Measurements from ENCODE around the gene RPS5.
A peak's percentile ranks its signal among the peaks of the same experiment; 100 is the strongest.
"Not testable (repeated sequence)": the region's sequence is repeated elsewhere in the genome, so short reads cannot be mapped to it uniquely, and the experiment has no call there.

Gene RPS5

DNA sequence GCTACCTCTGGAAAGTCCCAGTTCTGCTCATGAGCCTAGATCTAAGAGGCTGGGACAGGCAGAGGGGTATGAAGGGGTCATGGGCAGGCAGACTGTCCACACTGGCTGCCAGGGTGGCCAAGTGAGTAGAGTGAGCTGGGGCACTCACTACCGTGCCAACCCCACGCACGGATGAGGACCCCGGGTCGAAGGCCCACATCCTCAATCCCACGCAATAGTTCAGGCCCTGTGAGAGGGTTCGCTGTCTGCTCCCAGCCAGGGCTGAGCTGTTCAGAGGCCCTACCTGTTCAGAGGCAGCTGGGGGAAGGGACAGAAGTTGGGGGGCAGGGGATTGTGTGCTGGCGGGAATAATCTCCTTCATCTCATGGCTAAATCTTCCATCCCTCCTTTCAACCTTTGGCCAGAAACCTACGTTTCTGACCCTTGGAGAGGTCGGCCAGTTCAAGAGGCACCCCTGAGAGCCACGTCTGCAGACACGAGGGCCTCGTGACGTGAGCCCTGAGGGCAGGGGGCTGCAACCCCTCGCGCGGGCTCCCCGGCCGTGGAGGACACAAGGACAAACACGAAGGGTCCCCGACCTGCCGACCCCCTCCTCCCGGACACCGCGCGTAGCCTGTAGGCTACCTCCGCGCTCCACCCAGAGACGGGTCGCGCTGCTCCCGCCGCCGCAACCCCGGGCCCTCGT, 1.0 kb upstream of the RPS5 start:
- no peak for DNase-seq

DNA sequence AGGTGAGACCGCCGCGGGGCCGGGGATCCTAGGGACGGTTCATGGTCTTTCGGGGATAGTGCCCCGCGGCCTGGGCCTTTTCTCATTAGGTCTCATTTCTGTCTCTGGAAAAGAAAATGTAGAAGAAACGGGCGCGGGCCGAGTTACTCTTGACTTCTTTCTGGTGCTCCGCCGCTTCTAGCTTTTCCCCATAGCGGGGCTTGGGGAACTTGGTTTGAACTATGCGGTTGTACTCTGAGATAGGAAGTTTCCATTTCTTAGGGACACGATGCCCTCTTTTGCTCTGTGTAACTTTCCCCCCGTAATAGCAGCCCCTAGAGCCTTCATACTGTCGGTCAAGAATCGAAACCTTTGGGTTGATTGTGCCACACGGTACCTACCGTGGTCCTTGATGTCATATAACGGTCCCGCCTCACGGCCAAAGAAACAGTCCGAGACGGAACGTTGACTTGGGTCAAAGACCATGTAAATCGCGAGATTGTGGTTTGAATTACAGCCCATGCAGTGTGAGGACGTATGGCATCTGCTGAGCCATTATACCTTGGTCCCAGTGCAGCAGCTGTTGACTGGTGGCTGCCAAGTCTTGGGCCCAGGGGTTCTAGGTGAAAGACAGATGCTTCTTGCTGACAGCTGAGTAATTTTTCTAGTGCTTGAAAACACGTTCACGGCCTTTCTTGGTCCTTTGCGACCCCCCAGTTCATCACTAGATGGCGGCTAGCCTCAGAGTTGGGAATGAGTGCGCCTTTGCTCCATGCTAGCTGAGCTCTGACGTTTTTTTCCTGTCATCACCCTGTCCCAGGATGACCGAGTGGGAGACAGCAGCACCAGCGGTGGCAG, 487 bp downstream of the RPS5 start:
- DNase-seq, result peak; percentile 23

DNA sequence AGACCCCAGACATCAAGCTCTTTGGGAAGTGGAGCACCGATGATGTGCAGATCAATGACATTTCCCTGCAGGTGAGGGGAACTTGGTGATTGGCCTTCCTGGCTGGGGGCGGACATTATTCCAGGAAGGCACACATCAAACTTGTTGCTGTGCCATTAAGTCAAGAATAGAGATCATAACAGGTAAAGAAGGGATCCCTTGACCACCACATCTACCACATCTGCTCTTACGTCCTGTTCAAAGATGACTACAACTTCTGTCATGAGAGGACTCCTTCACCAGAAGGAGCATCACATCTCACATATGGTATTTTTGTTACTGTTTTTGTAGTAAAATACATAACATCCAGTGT, 1.1 kb downstream of the RPS5 start:
- DNase-seq, result no peak

DNA sequence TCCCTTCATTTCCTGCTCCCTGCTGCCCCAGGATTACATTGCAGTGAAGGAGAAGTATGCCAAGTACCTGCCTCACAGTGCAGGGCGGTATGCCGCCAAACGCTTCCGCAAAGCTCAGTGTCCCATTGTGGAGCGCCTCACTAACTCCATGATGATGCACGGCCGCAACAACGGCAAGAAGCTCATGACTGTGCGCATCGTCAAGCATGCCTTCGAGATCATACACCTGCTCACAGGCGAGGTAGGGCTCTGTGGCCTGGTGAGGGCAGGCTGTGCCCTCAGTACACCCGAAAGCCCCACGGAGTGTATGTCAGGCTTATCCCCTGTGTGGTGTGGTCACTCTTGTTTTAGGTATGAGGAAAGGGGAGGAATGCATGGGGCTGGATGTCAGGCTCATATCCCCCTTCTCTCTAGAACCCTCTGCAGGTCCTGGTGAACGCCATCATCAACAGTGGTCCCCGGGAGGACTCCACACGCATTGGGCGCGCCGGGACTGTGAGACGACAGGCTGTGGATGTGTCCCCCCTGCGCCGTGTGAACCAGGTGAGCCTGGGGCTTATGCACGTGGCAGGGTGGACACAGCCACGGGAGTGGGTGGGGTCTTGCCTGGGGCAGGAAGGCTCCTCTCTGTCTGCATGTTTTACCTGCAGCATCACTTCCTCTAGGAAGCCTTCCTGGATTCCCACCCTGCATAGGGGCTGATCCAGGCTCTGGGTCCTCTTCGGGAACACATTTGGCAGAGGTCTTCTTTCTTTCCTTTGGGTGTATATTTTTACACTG, 6.1 kb downstream of the RPS5 start:
- DNase-seq, result no peak

DNA sequence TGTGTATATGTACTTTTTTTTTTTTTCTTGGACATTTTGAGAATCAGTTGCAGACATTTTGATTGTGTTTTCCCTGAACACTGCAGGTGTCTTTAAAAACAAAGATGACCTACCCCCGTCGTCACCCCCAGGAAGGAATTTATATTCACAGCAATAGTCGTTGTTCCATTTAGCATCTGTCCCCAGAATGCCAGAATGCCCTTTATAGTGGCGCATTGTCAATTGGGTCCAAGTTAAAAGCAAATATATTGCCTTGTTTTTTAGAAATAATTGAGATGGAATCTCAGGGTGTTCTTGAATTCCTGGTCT, 6.6 kb downstream of the RPS5 start:
- no peak for DNase-seq

DNA sequence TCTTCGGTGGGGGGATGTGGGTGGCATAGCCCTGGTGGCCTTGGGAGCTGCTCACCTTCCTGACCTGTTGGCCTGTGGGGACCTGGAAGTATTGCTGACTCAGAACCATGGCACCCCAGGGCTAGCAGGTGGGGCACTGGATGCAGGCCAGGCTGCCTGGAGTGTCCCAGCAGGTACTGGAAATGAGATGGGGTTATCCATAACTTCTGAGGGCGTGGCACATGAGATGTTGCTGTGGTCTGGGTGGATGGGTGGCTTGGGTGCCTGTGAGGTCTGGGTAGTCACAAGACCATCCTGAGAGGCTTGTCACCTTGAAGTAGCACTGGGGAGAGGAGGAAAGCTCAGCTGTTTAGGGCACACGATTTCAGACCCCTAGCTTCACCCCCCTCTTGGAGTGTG, 7.8 kb downstream of the RPS5 start:
- no peak for DNase-seq

DNA sequence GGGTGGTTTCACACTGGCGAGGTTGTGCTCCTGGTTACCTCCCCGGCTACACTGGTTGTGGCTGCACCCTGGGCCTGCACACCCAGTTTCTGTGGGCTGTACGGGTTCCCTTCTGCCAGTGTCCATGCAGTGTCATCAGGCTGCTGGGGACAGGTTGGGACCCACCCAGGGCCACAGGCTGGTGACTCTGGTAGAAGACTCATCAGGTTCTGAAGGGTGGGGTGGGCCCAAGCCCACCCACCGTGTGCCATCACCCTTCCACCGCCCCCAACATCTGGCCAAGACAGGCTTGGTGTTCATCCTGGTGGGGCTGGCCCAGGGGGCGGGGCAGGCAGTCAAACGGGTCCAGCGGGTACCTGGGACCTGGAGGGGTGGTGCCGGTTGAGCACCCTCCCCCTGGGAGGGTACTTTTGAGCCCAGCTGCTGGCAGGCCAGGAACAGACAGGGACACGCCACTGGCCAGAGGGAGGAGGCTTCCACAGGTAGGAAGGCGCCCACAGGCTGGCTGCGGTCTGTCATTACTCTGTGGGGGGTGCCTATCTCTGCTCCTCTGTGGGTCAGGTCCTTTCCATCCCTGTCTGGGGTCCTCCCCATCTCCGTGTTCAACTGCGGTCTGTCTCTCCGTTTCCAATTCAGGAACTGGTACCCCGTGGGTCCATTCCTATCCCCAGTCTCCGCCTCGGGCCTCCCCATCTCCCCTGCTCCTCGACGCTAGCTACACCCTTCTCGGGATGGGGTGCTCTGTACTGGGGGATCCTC, 8.3 kb downstream of the RPS5 start, which contains the start of gene RNF225:
RNF225 (plus strand) TSS at position 437 of the 759 bp plus-strand sequence. CDS start 434 bp downstream, outside the sequence.
- DNase-seq, result no peak

DNA sequence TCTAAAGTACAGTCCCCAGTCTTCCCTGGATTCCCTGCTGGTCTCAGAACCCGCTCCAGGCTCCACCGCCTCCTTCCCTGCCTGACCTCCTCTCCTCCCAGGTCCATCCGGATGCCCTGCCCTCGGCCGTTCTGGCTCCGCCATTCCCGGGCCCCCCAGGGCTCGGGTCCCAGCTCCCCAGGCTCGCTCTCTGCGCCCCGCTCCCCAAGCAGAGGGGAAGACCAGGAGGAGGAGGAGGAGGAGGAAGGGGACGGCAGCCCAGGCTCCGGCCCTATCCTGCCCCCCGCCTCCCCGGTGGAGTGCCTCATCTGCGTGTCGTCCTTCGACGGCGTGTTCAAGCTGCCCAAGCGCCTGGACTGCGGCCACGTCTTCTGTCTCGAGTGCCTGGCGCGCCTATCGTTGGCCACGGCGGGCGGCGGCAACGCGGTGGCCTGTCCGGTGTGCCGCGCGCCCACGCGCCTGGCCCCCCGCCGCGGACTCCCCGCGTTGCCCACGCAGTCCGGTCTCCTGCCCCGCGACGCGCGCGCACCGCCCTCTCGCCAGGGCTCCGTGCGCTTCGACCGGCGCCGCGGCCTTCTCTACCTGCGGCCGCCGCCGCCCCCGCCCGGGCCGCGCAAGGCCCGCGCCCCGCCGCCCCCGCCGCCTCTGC, 9.0 kb downstream of the RPS5 start:
- DNase-seq, result peak; percentile 39

DNA sequence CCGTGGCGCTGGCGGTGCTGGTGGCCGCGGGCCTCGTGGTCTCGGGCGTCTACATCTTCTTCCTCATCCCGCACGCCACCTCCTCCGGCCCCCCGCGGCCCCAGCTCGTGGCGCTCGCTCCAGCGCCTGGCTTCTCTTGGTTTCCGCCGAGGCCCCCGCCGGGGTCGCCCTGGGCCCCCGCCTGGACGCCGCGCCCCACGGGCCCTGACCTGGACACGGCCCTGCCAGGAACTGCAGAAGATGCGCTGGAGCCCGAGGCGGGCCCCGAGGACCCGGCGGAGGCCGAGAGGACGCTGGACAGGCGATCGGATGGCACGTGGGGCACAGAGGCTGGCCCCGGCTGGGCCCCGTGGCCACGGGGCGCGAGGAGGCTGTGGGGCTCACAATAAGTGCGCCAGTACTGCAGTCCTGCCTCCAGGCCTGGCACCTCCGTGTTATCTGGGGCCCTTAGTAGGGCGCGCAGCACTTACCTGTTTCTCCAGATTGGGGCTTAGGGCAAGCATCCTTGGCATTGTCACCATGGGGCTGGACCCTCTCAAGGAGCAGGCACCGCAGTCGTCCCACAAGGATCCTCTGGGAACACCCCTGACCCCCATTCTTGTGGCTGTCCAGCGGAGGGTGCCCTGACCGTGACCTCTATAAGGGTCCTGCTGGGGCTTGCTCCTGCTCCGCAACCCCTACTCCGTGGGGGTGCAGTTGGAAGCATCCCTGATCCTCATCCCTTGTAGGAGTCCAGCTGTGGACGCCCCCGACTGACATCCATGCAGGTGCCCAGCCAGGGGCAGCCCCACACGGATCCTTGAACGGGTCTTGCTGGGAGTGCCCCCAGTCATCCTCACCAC, 9.8 kb downstream of the RPS5 start:
- no peak for DNase-seq

DNA sequence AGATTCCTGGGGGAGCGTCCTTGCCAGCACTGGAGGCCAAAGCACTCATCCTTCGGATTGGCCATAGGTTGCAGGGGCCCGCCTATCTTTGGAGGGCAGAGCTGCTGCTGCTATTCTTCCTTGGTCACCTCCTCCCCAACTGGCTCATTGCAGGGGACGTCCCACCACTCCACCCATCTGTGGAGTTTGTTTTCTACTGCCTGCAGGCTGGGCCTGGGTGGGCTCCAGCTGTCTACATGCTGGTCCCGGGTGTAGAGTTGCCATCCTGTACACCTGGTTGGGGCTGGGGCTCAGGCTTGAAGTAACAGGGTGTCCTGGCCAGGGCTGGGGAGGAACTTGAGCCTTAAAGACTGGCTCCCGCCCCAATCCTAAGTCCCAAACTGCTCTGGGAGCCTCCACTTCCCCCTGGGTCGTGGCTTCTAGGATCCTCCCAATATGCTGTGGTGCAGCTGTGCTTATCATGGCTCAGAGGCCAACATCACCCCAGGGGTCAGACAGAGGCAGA, 10.5 kb downstream of the RPS5 start:
- no peak for DNase-seq

DNA sequence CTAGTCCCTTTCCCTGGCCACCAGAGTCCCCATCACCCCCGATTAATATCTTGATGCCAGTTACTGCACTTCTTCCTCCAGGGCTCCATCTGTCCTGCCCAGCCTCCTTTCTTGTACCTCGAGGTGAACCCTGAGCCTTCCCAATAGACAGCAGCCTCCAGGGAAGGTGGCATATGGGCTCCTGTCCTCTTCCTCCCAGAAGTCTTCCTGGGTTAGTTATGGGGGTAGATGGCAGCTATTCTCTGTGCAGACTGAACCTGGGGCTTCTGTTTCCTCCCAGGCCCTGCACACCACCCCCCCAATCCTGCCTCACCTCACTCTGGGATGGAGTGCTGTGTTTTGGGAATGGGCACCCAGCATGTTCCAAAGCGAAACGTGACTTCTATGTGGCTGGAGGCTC, 11.0 kb downstream of the RPS5 start:
- DNase-seq, result no peak

DNA sequence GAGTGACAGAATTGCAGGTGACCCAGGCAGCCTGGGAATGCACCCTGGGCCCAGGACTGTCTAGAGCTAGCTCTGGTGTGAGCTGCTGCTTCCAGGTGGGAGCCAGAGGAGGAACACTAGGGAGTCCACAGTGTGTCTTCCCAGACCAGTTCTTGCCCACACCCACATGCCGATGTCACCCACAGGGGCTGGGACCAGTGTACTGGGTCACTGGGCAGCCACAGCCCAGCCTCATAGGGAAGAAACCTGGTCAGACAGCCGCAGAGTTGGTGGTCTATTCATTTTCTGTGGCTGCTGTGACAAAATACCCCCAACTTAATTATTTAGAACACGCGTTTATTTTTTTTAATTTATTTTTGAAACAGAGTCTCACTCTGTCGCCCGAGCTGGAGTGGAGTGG, 11.5 kb downstream of the RPS5 start:
- DNase-seq, result no peak

DNA sequence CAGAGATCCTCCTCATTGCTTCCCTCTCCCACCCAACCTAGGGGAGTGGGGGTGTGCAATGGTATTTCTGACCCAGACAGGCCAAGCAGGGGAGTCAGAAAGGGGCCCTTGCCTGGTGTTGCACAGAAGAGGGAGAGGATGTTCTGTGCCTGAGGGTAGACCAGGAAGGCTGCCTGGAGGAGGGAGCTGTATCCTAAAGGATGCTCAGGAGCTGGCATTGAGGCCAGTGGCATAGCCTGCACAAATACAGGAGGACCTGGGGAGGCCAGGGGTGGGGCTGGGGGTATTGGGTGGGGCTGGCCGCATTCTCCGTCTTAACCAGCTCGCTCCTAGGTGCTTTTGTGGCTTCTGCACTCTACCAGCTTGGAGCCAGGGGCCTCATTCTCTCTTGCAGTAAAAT, 12.8 kb downstream of the RPS5 start:
- DNase-seq, result no peak

DNA sequence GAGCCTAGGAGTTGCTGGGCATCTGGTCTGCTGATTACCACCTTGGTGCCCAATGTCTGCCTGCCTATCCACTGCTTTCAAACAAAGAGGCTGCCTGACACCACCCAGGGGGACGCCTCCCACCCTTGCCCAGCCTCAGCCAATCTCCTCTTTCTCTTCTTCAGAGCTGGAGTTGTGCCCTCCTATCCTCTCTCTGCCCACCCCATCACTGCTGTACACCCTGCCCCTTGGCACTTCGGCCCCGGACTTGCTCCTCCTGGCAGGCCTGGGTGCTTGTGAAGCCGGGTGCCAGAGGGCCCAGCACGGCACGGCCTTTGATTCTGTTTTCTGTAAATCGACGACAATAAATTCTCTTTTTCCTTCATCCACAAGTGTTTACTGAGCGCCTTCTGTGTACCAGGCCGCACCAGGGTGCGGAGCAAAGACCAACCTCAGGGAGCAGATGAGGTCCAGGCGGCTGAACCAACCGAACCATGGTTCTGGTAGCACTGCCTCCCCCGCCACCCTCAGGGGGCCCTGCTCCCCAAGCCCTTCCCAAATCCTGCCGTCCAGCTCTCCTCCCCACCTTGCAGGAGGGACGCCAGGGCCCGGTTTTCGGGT, 13.3 kb downstream of the RPS5 start:
- DNase-seq, result no peak

DNA sequence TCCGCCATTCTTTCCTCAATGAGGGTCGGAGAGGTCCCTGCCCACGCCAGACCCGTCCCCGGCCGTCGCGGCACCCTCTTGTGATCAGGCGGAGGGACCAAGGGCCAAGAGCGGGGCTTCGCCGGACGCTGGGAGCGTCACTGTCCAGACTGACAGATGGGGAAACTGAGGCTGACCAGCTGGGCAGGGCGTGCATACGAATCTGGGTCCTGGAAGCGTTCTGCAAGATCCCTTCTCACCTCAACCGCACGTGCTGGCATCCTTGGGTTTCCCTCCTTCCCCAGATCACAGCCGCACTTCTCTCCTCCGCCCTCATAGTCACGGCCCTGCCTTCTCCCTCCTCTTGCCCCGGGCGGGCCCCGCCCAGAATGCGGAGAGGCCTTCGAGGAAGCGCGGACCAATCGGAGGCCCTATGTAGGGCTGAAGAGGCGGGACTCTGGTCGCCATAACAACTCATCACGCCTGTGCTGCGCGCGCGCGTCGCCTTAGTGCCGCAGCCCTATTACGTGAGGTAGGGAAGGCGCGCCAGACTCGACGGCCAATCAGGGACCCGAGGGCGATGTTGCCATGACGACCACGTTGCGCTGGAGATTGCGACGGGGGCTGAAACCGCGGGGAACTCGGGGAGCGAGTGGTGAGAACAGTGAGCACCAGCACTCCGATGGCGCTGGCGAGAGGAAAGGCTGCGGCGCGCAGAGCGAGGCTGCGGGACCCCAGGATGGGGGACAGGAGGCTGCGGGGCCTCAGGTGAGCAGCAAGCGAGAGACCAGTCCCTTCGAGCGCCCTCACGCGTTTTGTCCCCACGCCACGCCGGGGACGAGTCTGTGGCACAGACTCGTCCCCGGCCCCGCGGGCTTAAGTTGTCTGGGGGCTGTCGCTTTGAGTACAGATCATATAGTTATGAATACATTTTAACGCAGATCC, 14.1 kb downstream of the RPS5 start:
- peak; percentile 99 for DNase-seq

DNA sequence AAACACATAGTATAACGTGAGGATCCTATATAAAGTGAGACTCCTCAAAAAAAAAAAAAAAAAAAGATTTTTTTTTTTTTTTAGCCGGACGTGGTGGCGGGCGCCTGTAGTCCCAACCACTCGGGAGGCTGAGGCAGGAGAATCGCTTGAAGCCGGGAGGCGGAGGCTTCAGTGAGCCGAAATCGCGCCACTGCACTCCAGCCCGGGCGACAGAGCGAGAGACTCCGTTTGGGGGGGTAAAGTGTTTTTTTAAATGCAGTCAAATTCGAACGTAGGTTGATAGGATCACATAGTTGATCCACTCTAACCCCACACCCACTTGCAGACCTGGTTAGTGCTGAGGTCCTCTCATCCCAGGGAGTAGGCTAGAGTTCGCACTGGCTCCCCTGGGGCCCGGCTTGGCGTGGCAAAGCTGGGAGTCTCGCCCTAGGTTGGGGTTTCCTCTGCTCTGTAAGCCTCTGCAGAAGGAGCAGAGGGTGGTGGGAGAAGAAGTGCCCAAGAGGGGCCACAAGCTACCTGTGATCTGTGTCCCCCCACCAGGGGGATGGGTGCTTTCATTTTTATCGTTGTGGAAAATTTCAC, 14.9 kb downstream of the RPS5 start:
- no peak for DNase-seq

DNA sequence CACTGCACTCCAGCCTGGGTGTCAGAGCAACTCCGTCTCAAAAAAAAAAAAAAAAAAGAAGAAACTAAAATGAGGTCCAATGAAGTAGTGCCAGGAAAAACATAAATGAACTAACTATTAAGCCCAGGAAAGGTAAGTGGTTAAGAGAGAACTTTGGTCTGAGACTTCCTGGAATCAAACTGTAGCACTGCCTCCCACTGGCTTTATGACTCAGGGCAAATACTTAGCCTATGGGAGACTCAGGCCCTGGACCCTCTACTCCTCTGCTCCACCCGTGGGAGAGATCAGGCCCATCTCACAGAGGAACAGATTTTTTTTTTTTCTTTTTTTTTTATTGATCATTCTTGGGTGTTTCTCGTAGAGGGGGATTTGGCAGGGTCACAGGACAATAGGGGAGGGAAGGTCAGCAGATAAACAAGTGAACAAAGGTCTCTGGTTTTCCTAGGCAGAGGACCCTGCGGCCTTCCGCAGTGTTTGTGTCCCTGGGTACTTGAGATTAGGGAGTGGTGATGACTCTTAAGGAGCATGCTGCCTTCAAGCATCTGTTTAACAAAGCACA, 16.9 kb downstream of the RPS5 start:
- DNase-seq, result not testable (repeated sequence)

DNA sequence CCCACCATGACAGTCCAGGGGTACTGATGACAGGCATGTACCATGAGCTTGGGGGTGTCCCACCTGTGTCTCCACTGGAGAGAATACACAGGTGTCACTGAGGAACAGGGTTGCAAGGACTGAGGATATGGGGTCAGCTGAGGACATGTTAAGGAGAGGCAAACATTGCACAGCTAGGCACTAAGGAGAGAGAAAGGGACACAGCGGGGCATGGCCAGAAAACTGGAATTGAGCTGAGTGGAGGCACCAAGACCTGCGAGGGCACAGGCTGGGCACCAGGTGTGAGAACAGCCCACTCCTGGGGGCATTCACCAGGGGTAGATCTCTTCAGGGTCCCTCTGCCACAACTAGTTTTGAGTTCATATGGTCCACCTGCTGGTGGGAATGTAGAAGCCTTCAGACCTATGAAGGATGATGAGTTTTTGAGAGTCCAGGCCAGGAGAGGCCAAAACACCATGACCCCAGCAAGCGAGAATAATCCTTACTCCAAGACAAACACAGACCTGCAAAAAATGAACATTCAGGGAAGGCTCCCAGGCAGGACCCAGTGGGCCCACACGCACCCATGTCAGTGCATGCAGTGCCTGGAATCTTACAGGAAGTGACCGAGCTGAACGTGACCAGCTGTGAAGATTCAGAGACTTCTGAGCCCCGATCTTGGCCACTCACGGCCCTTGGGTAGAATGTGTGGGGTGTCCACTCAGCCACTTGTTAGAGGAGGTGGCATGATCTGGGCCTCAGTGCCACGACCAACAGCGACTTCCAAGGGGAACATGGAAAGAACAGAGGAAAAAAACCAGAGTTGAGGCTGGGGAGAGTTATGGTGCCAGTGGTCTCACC, 20.0 kb downstream of the RPS5 start:
- no peak for DNase-seq

Data from right hindlimb (tissue), 1 donor.